T1000 (cell line): ENCODE results near the gene RHOC.
A peak's percentile ranks its signal among the peaks of the same experiment; 100 is the strongest.

ENCODE experiments used
- DNase-seq: peaks from one replicate; lab custom pipeline; 2025; ENCODE audit warnings: mixed read lengths; lab: John Stamatoyannopoulos, UW

Gene RHOC

GRCh38 chr1:112701227-112702066, 5.5 kb downstream of the RHOC start:
- DNase-seq = no peak

- peak; percentile 82 for DNase-seq
Observed at GRCh38 chr1:112700290-112701226, 6.4 kb downstream of the RHOC start.

- DNase-seq = no peak
Observed at GRCh38 chr1:112699425-112700144, 7.3 kb downstream of the RHOC start.

GRCh38 chr1:112698366-112699310, 8.3 kb downstream of the RHOC start:
- no peak for DNase-seq

- DNase-seq = no peak
Observed at GRCh38 chr1:112697781-112698201, 9.1 kb downstream of the RHOC start.

GRCh38 chr1:112696578-112697314, 10.2 kb downstream of the RHOC start:
- DNase-seq = no peak

- DNase-seq = no peak
Observed at GRCh38 chr1:112695276-112695675, 11.7 kb downstream of the RHOC start.

- DNase-seq = no peak
Observed at GRCh38 chr1:112694363-112694929, 12.5 kb downstream of the RHOC start.

- DNase-seq = no peak
Observed at GRCh38 chr1:112693821-112694220, 13.1 kb downstream of the RHOC start.

GRCh38 chr1:112692681-112693080, 14.2 kb downstream of the RHOC start:
- DNase-seq = no peak

GRCh38 chr1:112689842-112690237, 17.1 kb downstream of the RHOC start:
- DNase-seq = no peak

GRCh38 chr1:112689196-112689841, 17.6 kb downstream of the RHOC start:
- DNase-seq = no peak

- no peak for DNase-seq
Observed at GRCh38 chr1:112688781-112689193, 18.1 kb downstream of the RHOC start.

GRCh38 chr1:112687785-112688496, 19.0 kb downstream of the RHOC start:
- no peak for DNase-seq

GRCh38 chr1:112687361-112687760, 19.6 kb downstream of the RHOC start:
- no peak for DNase-seq

- DNase-seq = no peak
Observed at GRCh38 chr1:112686835-112687234, 20.1 kb downstream of the RHOC start.

GRCh38 chr1:112686417-112686816, 20.5 kb downstream of the RHOC start:
- no peak for DNase-seq

GRCh38 chr1:112685913-112686312, 21.0 kb downstream of the RHOC start:
- no peak for DNase-seq

- no peak for DNase-seq
Observed at GRCh38 chr1:112678605-112679004, 28.3 kb downstream of the RHOC start.
